SH-SY5Y (cell line): ENCODE results near the gene SLC66A3.

Source experiments
- GATA2 ChIP-seq: IDR thresholded peaks from 2 replicates; pipeline ENCODE4 v1.6.1; 2011; ENCODE audit warnings: mild to moderate bottlenecking, low read depth, low read length
- GATA3 ChIP-seq: IDR thresholded peaks from 2 replicates; pipeline ENCODE4 v1.6.1; 2011; ENCODE audit warnings: low read depth, mild to moderate bottlenecking, low read length, moderate library complexity

DNA sequence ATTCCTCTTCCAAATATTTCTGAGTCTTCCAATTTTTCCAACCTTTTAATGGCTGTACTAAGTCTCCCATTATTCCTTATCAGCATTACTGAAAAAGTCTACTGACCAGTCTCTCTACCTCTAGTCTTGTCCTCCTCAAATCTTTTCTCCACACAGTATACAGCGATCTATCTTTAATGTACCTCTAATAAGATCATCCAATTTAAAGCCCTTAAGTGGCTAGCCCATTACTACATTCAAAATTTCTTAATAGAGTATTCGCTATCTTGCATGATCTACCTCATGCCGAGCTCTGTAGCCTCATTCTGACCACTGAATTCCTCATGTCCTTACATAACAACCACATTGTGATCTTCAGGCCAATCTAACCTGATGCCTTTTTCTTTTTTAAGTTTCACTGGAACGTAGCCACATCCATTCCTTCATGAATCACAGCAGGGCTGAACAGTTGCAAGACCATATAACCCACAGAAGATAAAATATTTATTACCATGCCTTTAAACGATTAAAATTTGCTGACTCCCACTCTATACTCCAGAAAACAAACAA is 57.9 kb downstream of the SLC66A3 start:
- TF ChIP-seq GATA3 (no peak), GATA2 (no peak)
